GM19351 (cell line): ENCODE data around the gene FBXO24.

ENCODE experiments used
- ATAC-seq: cut with Tn5 transposase; IDR thresholded peaks from one replicate; pipeline ENCODE4 v1.9.1; 2021; ENCODE audit warnings: mild to moderate bottlenecking, moderate library complexity; ENCODE audit not compliant: unreplicated experiment

FBXO24 gene

GRCh38 chr7:100614308-100614861 lies 28.3 kb downstream of the FBXO24 start:
- no peak for ATAC-seq

DNA sequence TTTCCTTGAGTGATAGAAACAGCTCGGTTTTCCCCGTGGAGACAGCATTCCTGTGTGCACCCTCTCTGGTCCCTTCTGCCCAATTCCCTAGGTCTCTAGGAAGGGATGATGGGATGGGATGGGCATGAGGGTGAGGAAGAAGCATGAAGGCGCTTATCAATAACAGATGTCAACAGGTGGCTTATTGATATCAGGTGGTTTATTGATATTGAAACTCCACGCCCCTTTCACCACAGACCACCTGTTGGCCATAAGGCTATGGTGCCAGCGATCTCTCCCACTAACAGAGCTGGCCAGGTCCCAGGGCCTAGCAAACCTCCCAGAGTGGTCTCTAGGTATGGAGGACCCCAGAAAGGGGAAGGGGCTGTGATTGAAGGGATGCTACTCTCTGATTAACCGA lies 34.1 kb downstream of the FBXO24 start:
- no peak for ATAC-seq

DNA sequence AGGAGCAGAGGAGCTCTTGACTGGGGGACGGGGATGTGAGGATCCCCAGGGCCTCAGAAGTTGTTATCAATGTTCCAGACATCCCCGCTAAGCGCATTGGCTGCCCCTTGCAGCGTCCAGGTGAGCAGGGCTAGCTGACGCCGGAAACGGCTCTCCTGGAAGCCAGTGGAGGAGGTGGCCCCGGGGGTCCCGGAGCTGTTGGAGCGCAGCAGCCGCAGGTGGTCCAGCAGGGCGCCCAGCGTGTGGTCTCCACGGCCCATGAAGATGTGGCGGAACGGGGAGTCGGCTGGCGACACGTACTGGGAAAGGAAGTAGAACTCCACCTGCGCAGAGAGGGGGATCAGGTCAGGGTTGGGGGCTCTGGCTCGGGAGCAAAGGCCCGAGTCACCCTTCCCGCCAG lies 34.7 kb downstream of the FBXO24 start:
- no peak for ATAC-seq

DNA sequence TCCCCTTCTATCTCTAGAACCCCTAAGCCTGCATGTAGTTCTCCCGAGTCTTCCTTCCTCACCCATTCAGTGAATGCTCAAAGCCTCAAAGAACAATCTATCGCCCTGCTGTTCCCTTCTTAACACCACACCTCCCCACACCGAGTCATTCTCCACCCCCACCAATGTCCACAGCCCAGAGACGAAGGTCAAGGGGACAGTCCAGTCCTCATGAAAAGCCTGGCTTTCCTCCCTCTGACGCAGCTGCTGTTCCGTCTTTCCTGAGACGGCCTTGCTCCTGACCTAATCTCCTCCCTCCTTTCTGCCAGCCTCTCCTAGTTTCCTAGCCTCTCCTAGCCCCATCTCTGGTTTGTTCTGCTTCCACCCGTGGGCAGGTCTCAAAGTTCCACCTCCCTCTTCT lies 35.4 kb downstream of the FBXO24 start:
- no peak for ATAC-seq

GRCh38 chr7:100623951-100624824 lies 38.1 kb downstream of the FBXO24 start:
- ATAC-seq = no peak

DNA sequence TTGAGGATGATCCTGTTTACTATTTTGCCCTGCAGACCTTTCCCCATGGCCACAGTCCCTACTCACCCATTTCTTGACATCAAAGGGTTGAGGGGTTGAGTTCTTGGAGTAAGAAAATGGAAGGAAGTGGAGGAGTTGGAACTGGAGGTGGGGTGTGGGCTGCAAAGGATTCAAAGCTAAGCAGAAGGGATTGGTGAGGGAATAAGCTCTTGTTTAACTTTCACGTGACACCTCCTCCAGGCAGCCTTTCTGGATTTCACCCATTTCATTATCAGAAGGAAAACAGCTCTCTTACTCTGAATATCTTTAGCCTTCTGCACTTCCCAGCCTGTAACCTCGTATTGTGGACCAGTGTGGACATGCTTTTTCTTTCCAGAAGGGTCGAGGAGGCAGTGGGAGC lies 39.9 kb downstream of the FBXO24 start:
- no peak for ATAC-seq

- ATAC-seq = peak; percentile 81
These were observed 40.6 kb downstream of the FBXO24 start for GRCh38 chr7:100626530-100627237.

- ATAC-seq = no peak
These were observed 41.1 kb downstream of the FBXO24 start for GRCh38 chr7:100627238-100627549.

DNA sequence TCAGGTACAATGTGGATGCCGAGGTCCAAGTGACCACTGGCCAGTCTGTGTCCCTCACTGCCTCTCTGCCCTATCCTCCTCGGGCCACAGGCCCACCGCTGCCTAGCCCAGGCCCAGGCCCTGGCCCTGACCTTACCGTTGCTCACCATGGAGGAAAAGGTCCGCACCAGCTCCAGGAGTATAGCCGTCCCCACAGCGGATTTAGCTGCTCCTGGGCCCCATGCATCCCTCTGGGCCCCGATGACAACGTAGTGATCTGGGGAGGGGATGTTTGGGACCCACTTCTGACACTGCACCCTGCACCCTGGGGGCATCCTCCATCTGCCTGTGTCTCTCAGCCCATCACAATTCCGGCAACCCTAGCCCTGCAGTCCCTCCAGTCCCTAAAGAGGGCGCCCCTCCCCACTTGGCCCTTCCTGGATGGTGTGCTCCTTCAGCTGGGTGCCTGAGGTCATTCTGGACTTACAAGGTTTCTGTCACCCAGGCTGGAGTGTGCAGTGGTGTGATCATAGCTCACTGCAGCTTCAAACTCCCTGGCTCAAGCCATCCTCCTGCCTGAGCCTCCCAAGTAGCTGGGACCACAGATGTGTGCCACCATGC lies 43.1 kb downstream of the FBXO24 start:
- no peak for ATAC-seq

GRCh38 chr7:100630066-100630465 lies 43.9 kb downstream of the FBXO24 start:
- ATAC-seq = no peak

DNA sequence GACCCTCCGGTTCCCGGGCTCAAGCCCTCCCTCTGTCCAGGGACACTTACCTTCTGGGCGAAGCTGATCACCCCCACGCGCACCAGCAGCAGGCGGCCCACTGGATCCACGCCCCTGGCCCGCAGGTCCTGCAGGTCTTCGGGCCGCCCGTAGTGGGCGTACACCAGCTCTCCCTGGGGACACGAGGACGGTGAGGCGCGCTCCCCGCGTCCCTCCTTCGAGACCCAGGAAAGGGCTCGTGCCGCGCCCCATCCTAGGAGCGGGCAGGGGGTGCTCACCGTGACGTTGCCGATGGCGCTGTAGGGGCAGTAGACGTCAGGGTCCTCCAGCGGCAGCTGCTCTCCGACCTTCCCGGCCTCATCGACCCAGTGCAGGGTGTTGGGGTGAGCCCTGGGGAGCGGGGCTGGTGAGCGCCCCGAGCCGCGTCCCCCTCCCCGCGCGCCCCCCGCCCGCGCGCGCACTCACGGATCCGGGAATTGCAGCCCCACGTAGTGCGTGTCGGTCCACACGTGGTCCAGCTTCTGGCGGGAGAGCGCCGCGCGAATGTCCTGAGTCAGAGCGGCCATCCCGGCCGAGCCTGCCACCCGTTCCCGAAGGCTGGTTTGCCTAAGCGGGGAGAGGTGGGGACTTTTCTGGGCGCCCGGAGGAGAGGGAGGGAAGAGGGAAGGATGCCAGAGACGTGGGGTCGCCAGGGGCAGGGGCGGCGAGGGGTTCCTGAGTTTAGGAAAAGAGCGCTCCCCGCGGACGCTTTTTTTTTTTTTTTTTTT lies 47.0 kb downstream of the FBXO24 start:
- peak; percentile 69 for ATAC-seq

- ATAC-seq = no peak
These were observed 53.9 kb downstream of the FBXO24 start for GRCh38 chr7:100639995-100640516.

- ATAC-seq = no peak
These were observed 54.7 kb downstream of the FBXO24 start for GRCh38 chr7:100640517-100641440.

DNA sequence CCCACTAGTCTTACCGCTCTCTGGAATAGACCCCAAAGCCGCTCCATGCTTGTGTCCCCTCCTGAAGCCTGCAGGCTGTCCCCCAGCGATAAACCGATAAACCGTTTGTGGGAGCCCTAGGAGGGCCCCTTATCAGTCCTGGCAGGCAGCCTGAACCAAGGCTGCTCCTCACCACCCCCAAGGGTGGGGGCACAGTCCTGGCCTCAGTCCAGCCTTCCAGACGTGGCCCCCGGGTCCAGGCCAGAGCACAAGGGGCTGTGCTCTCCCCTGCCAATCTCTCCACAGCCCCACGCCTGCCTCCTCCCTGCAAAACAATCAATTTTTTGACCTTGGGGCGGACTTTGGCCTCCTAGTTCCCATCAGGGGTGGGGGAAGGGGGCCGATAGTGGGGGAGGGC lies 55.3 kb downstream of the FBXO24 start, which contains the start of gene TFR2:
TSS of gene TFR2 (minus strand) at position 90 of the 397 bp plus-strand sequence. CDS start at position 47, 43 bp downstream.
- ATAC-seq = no peak

GRCh38 chr7:100641860-100642533 lies 55.9 kb downstream of the FBXO24 start:
- ATAC-seq = no peak

DNA sequence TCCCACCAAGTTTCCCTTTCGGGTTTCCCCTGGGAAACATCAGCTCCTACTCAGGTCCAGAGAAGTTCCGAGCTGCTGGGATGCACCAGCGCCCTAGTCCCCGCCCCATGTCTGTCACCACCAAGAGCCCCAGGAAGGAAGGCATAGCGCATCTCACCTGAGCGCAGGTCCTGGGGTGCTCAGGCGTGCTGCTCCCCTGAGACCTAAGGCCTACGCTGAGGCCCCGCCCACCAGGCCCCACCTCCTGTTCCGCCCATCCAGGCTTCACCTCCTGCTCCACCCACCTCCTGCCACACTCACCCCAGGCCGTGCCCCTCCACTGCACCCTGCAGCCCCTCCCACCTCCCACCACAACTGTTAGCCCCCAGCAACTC lies 56.4 kb downstream of the FBXO24 start:
- ATAC-seq = peak; percentile 63

- no peak for ATAC-seq
These were observed 63.9 kb downstream of the FBXO24 start for GRCh38 chr7:100649826-100650565.
